ENCODE data around the gene LRFN3. TPM values are rescaled to one million over a fixed set of nuclear protein-coding genes. Genes with fewer than 3 reads are reported as not detected.

LRFN3 gene
- total RNA-seq, 6 experiments from 2014 or later = 15.3 to 21.0 (median 19.1) TPM

DNA sequence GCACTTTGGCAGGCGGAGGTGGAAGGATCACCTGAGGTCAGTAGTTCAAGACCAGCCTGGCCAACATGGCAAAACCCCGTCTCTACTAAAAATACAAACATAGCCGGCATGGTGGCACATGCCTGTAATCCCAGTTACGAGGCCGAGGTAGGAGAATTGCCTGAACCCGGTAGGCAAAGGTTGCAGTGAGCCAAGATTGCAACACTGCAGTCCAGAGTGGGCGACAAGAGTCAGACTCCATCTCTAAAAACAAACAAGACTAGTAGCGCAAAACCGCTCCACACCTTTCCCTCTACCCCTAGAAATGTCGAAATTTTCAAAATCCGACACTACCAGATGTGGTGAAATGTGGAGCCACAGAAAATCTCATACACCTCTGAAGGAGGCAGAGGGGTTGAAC is 16.9 kb upstream of the LRFN3 start:
- no peak overlapping the region for H3K4me3 Mint-ChIP-seq
- H3K36me3 Mint-ChIP-seq (ENCODE audit: low read depth) = no peaks in the 10 kb centered on the region
- peaks cover 10% of the 10 kb centered on the region for H3K27me3 Mint-ChIP-seq (ENCODE audit: insufficient read depth)
- no peaks in the 10 kb centered on the region for H3K9me3 Mint-ChIP-seq
- H3K27ac Mint-ChIP-seq = no peak overlapping the region
- DNase-seq = no peak
- no peaks in the 10 kb centered on the region for H3K4me1 Mint-ChIP-seq (ENCODE audit: low read depth)
- TF ChIP-seq, protein P1, sequence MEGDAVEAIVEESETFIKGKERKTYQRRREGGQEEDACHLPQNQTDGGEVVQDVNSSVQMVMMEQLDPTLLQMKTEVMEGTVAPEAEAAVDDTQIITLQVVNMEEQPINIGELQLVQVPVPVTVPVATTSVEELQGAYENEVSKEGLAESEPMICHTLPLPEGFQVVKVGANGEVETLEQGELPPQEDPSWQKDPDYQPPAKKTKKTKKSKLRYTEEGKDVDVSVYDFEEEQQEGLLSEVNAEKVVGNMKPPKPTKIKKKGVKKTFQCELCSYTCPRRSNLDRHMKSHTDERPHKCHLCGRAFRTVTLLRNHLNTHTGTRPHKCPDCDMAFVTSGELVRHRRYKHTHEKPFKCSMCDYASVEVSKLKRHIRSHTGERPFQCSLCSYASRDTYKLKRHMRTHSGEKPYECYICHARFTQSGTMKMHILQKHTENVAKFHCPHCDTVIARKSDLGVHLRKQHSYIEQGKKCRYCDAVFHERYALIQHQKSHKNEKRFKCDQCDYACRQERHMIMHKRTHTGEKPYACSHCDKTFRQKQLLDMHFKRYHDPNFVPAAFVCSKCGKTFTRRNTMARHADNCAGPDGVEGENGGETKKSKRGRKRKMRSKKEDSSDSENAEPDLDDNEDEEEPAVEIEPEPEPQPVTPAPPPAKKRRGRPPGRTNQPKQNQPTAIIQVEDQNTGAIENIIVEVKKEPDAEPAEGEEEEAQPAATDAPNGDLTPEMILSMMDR (IDR thresholded peaks at IDR 0.05) = no peak

GRCh38 chr19:35921012-35921411 is 15.2 kb upstream of the LRFN3 start:
- Mint-ChIP-seq H3K27ac (no peak overlapping the region), H3K36me3 (ENCODE audit: low read depth) (peaks cover 9% of the 10 kb centered on the region; the same call in 1 of the 2 replicates), H3K9me3 (peaks cover 12% of the 10 kb centered on the region), H3K4me3 (no peak overlapping the region), H3K27me3 (ENCODE audit: insufficient read depth) (peaks cover 16% of the 10 kb centered on the region), H3K4me1 (ENCODE audit: low read depth) (no peaks in the 10 kb centered on the region)
- TF ChIP-seq, protein P1 (IDR thresholded peaks at IDR 0.05) = no peak
- no peak for DNase-seq

- Mint-ChIP-seq H3K9me3 (peaks cover 14% of the 10 kb centered on the region), H3K27ac (no peak overlapping the region), H3K27me3 (ENCODE audit: insufficient read depth) (peaks cover 21% of the 10 kb centered on the region), H3K4me1 (ENCODE audit: low read depth) (peaks cover 6% of the 10 kb centered on the region; the same call in 1 of the 2 replicates), H3K36me3 (ENCODE audit: low read depth) (peaks cover 10% of the 10 kb centered on the region; the same call in 1 of the 2 replicates), H3K4me3 (no peak overlapping the region)
- no peak for DNase-seq
- TF ChIP-seq, protein P1 (IDR thresholded peaks at IDR 0.05) = no peak
Observed at GRCh38 chr19:35925501-35925900, 10.7 kb upstream of the LRFN3 start.

DNA sequence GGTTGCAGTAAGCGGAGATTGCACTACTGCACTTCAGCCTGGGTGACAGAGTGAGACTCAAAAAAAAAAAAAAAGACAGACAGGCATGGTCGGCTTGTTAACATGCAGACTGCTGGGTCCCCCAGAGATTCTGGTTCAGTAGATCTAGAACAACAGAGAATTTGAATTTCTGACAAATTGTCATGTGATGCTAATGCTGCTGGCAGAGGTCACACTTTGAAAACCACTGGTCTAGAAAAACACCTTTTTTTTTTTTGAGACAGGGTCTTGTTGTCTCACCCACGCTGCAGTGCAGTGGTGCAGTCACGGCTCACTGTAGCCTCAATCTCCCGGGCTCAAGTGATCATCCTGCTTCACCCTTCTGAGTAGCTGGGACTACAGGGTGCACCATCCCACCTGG is 7.7 kb upstream of the LRFN3 start:
- DNase-seq = no peak
- TF ChIP-seq, protein P1 (IDR thresholded peaks at IDR 0.05) = no peak

DNA sequence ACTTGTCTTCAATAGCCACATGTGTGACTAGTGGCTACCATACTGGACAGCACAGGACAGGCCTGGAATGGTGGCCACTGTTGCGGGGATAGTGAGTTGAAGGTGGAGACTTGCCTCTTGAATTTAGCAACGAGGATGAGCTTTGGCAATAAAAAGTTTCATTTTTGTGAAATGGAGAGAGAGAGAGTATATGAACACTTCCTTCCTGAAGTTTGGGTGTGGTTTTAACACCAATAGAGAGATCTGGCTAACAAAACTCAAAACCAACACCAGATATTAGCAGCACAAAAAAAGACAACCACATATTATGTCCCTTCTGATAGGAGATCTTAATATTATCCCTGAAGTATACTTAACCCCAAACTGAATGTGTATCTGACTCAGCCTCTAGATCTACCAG is 6.3 kb upstream of the LRFN3 start:
- H3K9me3 Mint-ChIP-seq = peaks cover 14% of the 10 kb centered on the region
- peaks cover 21% of the 10 kb centered on the region for H3K4me1 Mint-ChIP-seq (ENCODE audit: low read depth)
- peaks cover 11% of the 10 kb centered on the region for H3K27me3 Mint-ChIP-seq (ENCODE audit: insufficient read depth)
- TF ChIP-seq, protein P1 (IDR thresholded peaks at IDR 0.05) = no peak
- H3K36me3 Mint-ChIP-seq (ENCODE audit: low read depth) = peaks cover 10% of the 10 kb centered on the region; the same call in 1 of the 2 replicates
- no peak for DNase-seq
- no peak overlapping the region for H3K27ac Mint-ChIP-seq
- H3K4me3 Mint-ChIP-seq = no peak overlapping the region

More for the DNA sequence above, 7.7 kb upstream of the LRFN3 start:
- Mint-ChIP-seq H3K36me3 (ENCODE audit: low read depth) (peaks cover 10% of the 10 kb centered on the region; the same call in 1 of the 2 replicates), H3K9me3 (peaks cover 14% of the 10 kb centered on the region), H3K27me3 (ENCODE audit: insufficient read depth) (peaks cover 17% of the 10 kb centered on the region), H3K4me1 (ENCODE audit: low read depth) (peaks cover 21% of the 10 kb centered on the region), H3K27ac (no peak overlapping the region), H3K4me3 (no peak overlapping the region)

Measured in HFFc6 (cell line).